Fibroblast of peridontal ligament (primary cell): ENCODE results near the gene TRIM45.
"Not testable (repeated sequence)": the region's sequence is repeated elsewhere in the genome, so short reads cannot be mapped to it uniquely, and the experiment has no call there.

Experiments used
- DNase-seq: peaks from one replicate; pipeline ENCODE4 v3.0.0-alpha.2; 2010; ENCODE audit errors: extremely low read depth

The TRIM45 gene

DNA sequence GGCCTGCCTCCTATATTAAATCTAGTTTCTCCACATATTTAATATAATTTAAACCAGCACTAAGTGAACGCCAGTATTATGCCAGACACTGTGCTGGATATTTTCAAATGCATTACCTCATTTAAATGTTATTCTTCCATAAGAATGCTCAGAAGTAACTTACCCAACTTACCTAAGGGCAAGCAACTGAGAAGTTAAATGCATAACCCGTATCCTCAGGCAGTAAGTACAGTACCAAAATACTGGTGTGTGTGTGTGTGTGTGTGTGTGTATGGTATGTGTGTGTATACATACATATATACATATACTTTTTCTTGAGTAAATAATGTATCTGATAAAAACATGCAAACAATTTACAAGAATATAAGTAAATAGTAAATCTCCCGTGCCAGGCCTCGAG lies 9.0 kb upstream of the TRIM45 start:
- DNase-seq: no peak

DNA sequence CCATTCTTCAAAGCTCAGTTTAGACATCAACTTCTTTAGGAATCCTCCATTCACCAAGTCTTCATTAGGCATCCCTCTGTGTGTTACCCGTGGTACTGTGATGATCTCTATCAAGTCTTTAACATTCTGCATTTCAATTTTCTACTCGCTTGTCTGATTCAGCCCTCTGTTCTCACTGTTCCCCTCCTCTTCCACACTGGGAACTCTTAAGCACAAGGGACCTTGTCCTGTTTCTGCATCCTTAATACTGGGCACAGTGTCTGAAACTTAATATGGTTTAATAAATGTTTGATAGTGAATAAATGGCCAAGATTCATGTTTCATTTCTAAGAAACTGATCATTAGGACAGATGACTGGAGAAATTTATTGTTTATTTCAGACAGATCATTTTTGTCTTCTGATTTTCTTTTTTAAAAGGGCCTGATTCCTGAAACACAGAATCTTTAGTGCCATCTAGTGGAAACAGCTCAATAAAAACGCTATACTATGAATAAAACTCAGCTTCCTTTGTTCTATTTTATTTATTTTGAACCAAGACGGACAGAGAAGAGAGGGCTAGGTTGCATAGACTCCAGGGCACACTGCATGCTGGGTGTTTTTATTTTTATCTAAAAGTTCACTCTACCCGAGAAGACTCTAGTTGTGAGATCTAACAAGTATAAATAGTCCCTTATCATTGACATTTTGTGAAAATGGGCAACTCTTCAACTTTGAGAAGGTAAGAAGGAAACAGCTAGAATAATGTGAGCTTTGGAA lies 7.0 kb upstream of the TRIM45 start:
- DNase-seq: peak; percentile 83

- DNase-seq: peak; percentile 25
Observed at GRCh38 chr1:117127795-117128194, 6.2 kb upstream of the TRIM45 start.

DNA sequence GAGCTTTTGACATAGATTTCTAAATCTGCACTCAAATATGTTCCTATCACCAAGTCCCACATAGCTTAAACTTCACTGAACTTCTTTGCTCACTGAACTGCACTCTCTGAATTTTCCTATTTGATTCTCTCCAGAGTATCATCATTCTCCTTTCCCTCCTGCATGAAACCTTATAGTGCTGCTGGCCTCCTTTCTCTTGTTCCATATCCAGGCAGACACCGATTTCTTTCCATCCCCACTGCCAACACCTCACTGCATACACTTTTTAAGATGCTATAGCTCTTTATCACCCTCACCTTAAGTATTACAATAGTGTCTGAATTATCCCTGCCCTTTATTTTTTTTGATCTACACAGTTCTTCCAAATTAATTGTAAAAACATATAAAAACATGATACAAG lies 3.1 kb upstream of the TRIM45 start:
- no peak for DNase-seq

GRCh38 chr1:117123274-117123673 lies 1.7 kb upstream of the TRIM45 start:
- DNase-seq: no peak

GRCh38 chr1:117122330-117123025 lies 929 bp upstream of the TRIM45 start:
- no peak for DNase-seq

- no peak for DNase-seq
Observed at GRCh38 chr1:117120774-117121588, 568 bp downstream of the TRIM45 start.

GRCh38 chr1:117119144-117119543 lies 2.4 kb downstream of the TRIM45 start:
- DNase-seq: not testable (repeated sequence)

- no peak for DNase-seq
Observed at GRCh38 chr1:117118137-117118536, 3.4 kb downstream of the TRIM45 start.

GRCh38 chr1:117117697-117118096 lies 3.9 kb downstream of the TRIM45 start:
- DNase-seq: no peak

DNA sequence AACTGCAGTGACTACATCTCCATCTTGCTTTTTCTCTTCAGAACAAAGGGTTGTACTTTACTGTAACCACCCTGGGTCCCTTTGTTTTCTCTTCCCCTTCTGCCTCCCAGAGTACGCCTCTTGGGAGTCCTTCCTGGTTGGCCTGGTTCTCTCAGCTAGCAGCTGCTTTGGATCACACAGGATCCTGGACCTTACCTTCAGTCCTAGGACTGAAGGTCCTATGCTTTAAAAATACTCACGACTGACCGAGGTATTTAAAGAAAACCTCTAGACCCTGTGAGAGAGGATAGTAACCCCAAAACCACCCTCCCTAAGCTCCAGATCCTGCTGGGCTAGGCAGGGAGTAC lies 4.8 kb downstream of the TRIM45 start:
- no peak for DNase-seq

- no peak for DNase-seq
Observed at GRCh38 chr1:117116090-117116783, 5.3 kb downstream of the TRIM45 start.

DNA sequence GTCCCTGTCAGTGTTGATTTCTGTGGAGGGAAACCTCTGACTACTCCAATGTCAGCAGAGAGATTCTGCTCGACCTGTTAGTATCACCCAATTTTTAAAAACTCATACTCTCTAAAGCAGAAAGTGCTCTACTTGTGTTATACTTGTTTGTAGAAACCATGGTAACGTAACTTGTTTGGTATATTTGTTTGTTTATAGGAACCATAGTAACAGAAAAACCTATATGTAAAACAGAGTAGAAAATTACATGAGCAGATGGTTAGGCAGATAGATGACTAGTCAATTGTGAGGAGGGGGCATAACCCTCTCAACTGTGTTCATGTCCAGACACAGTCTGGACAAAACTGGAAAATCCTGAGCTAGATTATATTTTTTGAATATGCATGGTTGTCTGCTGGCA lies 6.7 kb downstream of the TRIM45 start:
- no peak for DNase-seq

DNA sequence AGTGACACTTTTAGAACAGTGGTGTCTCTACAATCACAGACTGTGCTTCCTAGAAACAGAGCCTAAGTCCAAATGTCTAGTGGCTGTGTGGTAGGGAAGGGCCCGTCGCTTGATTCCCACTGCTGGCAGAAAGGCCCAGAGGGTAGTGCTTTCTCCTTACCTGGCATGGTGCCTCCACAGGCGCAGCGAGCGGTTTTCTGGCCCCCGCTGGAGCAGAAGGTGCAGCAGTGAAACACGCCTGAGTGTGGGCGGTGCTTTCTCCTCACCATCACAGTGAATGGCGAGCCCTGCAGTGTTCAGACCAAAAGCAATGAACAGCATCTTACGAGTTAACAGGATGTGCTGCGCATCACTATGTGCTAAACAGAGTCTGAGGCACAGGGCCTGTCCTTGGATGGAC lies 8.3 kb downstream of the TRIM45 start:
- no peak for DNase-seq

DNA sequence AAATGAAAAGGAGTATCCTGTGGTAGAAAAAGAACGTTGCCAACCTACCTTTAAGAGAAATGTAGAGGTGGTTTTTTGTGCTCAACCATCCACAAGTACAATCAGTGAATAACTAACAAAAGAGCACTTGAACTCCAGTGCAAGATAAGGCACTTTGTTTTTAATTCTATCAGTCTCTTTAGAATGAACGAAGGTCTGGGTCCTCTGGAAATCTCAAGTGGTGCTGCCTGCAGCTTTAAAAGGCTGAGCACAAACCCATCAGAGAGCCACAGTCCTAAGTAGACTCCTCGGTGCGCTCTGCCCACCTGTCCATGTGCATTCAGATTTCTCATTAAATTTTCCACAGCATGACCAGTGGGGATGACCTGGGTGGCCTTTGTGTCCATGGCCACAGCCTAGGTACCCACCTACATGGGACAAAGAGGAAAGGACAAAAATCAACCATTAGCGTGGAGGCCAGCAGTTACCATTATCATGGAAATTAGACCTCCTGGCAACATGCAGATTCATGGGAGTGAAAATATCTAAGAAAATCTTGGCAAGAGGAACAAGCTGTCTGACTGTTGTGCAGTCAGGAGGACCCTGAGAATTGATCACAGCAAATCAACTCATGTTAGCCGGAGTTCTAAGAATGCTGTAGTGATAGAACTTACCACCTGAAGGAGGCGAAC lies 9.4 kb downstream of the TRIM45 start:
- DNase-seq: no peak

DNA sequence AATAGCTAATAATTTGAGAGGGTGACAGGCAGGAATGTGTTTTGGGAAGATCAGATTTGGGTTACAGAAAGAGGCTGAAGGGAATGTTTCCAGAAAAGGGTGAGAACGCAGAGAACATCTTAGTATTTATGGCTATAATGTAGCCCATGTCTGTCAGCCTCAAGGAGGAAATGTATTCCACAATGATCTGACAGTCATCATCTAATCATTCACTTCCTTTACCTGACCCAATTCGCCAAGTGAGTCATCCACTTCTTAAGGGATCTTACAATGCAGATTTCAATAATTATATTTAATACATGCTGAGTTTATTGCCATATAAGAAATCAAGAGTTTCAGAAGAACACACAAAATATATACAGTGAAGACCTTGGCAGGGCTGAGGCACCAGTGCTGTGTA lies 10.8 kb downstream of the TRIM45 start:
- DNase-seq: no peak

DNA sequence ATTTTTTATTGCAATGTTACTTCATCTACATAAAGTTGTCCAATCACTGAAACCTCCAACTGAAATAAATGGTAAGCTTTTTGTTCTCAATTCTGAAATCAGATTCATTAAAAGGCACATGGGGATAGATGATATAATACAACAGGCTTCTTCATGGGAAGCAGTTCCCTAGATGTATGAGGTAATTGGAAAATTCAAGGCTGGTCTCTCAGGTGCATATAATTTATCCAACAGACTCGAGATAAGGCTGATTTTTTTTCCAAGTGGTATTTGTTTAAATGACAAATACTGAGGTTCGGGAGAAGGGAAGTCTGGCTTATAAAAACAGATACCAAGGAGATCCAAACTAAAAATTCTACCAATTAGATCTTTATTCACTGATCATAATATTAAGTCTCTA lies 14.2 kb downstream of the TRIM45 start:
- no peak for DNase-seq

GRCh38 chr1:117106478-117106877 lies 15.1 kb downstream of the TRIM45 start:
- no peak for DNase-seq

GRCh38 chr1:117105722-117106121 lies 15.8 kb downstream of the TRIM45 start:
- DNase-seq: no peak

DNA sequence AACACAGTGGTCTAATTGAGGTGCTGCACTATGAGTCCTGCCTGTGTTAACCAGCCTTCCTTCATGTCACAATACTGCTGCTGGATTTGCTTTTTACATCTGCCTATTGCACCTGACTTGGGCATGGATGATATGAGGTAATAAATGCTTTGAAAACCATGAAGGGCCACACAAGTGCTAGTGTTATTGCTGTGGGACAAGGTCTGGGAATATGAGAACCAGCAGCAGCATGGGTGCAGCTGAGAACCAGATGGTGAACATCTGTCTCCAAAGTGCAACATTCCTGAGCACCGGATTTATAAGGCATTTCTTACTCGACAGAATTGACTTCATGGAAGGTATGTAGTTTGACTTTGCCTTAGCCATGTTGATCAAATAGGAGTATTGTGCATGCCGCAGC lies 16.6 kb downstream of the TRIM45 start:
- DNase-seq: peak; percentile 25

GRCh38 chr1:117101858-117102257 lies 19.7 kb downstream of the TRIM45 start:
- not testable (repeated sequence) for DNase-seq

GRCh38 chr1:117101334-117101733 lies 20.2 kb downstream of the TRIM45 start:
- no peak for DNase-seq
